BJ (cell line): ENCODE results near the gene SUCNR1. TPM values are rescaled to one million over a fixed set of nuclear protein-coding genes. Genes with fewer than 3 reads are reported as not detected.

Source experiments
- CTCF ChIA-PET: fragments of 350-600 bp; formaldehyde crosslinking; extraction: SDS; loops from one replicate; lab custom pipeline; 2021; ENCODE audit warnings: antibody characterized with exemption, inconsistent platforms; lab: Yijun Ruan, JAX
- POLR2A ChIA-PET: fragments of 300-600 bp; sonication (Branson Sonifier 250); formaldehyde crosslinking; extraction: SDS; loops from one replicate; lab custom pipeline; 2021; ENCODE audit warnings: antibody characterized with exemption; lab: Charles Lee
- DNase-seq: peaks from one replicate; pipeline ENCODE4 v3.0.0-alpha.2; 2011; ENCODE audit warnings: low read depth
- H3K27me3 ChIP-seq: 2 replicates; pipeline ENCODE4 v1.6.0; 2011; ENCODE audit warnings: low read length; ENCODE audit not compliant: control insufficient read depth, insufficient read depth
- H3K36me3 ChIP-seq: 2 replicates; pipeline ENCODE4 v1.5.1; 2011; ENCODE audit warnings: low read length; ENCODE audit not compliant: control insufficient read depth, insufficient read depth
- H3K4me3 ChIP-seq: 2 replicates; pipeline ENCODE4 v1.5.1; 2011; ENCODE audit warnings: low read depth, mild to moderate bottlenecking, control low read depth, low read length
- CTCF ChIP-seq: IDR thresholded peaks from 2 replicates; pipeline ENCODE4 v1.5.1; 2011; ENCODE audit warnings: low read depth, mild to moderate bottlenecking, control low read depth, inconsistent platforms, low read length, moderate library complexity; ENCODE audit not compliant: insufficient read depth
- polyA plus RNA-seq: library from polyadenylated mRNA; depleted of rRNA; stranded (reverse); fragments of >200 nt; gene quantifications from 2 replicates; pipeline ENCODE4 v1.2.3, GENCODE V29; 2011

Gene SUCNR1
- polyA plus RNA-seq, 1 experiment: not detected

- no peaks in the 10 kb centered on the region for H3K36me3 ChIP-seq
- ChIA-PET CTCF (interaction anchor here (1.3 to 1.7 kb wide), 2 partner anchors 11 to 73 kb away, joined by 3 to 4 read pairs; no protein-coding TSS in a partner anchor), POLR2A (no interaction called here)
- H3K4me3 ChIP-seq: no peak overlapping the region
- H3K27me3 ChIP-seq: no peaks in the 10 kb centered on the region
- no peak for TF ChIP-seq CTCF
- DNase-seq: no peak
These were observed 38.6 kb downstream of the SUCNR1 start for GRCh38 chr3:151912028-151912427.

GRCh38 chr3:151916781-151917180, 43.3 kb downstream of the SUCNR1 start:
- DNase-seq: no peak
- H3K36me3 ChIP-seq: no peaks in the 10 kb centered on the region
- CTCF ChIA-PET: interaction anchor here (0.6 to 1.3 kb wide), 7 partner anchors 9 to 616 kb away, joined by 3 to 7 read pairs (median 3); no protein-coding TSS in a partner anchor
- POLR2A ChIA-PET: no interaction called here
- H3K4me3 ChIP-seq: no peak overlapping the region
- TF ChIP-seq CTCF: no peak
- H3K27me3 ChIP-seq: no peaks in the 10 kb centered on the region

- H3K4me3 ChIP-seq: no peak overlapping the region
- POLR2A ChIA-PET: no interaction called here
- H3K36me3 ChIP-seq: no peaks in the 10 kb centered on the region
- CTCF ChIA-PET: interaction anchor here (0.6 to 2.9 kb wide), 15 partner anchors 8 to 750 kb away, joined by 3 to 25 read pairs (median 4); no protein-coding TSS in a partner anchor
- H3K27me3 ChIP-seq: no peaks in the 10 kb centered on the region
- no peak for DNase-seq
- peak; percentile 54 for TF ChIP-seq CTCF
These were observed 45.0 kb downstream of the SUCNR1 start for GRCh38 chr3:151918253-151919029.

GRCh38 chr3:151919030-151919328, 45.5 kb downstream of the SUCNR1 start:
- Histone ChIP-seq H3K4me3 (no peak overlapping the region), H3K27me3 (no peaks in the 10 kb centered on the region), H3K36me3 (no peaks in the 10 kb centered on the region)
- TF ChIP-seq CTCF: no peak
- no peak for DNase-seq
- ChIA-PET CTCF (interaction anchor here (0.6 to 2.9 kb wide), 14 partner anchors 8 to 751 kb away, joined by 3 to 25 read pairs (median 4); no protein-coding TSS in a partner anchor), POLR2A (no interaction called here)

GRCh38 chr3:151919446-151919845, 46.0 kb downstream of the SUCNR1 start:
- no peak for DNase-seq
- ChIA-PET POLR2A (no interaction called here), CTCF (interaction anchor here (0.5 to 2.9 kb wide), 11 partner anchors 14 to 751 kb away, joined by 3 to 25 read pairs (median 4); no protein-coding TSS in a partner anchor)

More at GRCh38 chr3:151919446-151919845, 46.0 kb downstream of the SUCNR1 start:
- no peak for TF ChIP-seq CTCF
- H3K36me3 ChIP-seq: no peaks in the 10 kb centered on the region
- H3K27me3 ChIP-seq: no peaks in the 10 kb centered on the region
- no peak overlapping the region for H3K4me3 ChIP-seq
